ENCODE results near the gene IFT80.

- TF ChIP-seq CTCF (IDR thresholded peaks at IDR 0.05) (no peak), EP300 (IDR thresholded peaks at IDR 0.05) (no peak)
Measured at GRCh38 chr3:160247766-160248165, 151.3 kb downstream of the IFT80 start.
